H9 (cell line): ENCODE measurements around the gene CDK14. TPM values are rescaled to one million over a fixed set of nuclear protein-coding genes. Genes with fewer than 3 reads are reported as not detected.

Experiments used
- DNase-seq: peaks from one replicate; pipeline ENCODE4 v3.0.0-alpha.2; 2017
- H2AFZ ChIP-seq: one replicate; pipeline ENCODE4 v1.6.1; 2013; ENCODE audit warnings: mild to moderate bottlenecking, low read length, control low read depth, moderate library complexity
- H2AK5ac ChIP-seq: 2 replicates; pipeline ENCODE4 v1.6.1; 2013; ENCODE audit warnings: low read length, control low read depth, mixed read lengths; ENCODE audit not compliant: insufficient read length
- H2BK120ac ChIP-seq: one replicate; pipeline ENCODE4 v1.6.1; 2013; ENCODE audit warnings: low read depth, mild to moderate bottlenecking, low read length, control low read depth, inconsistent platforms; ENCODE audit not compliant: poor library complexity, severe bottlenecking
- H2BK12ac ChIP-seq: 2 replicates; pipeline ENCODE4 v1.6.1; 2013; ENCODE audit warnings: low read length, control low read depth, mixed read lengths, low read depth; ENCODE audit not compliant: insufficient read length
- H2BK15ac ChIP-seq: 2 replicates; pipeline ENCODE4 v1.6.1; 2013; ENCODE audit warnings: low read depth, low read length, control low read depth
- H2BK20ac ChIP-seq: one replicate; pipeline ENCODE4 v1.6.1; 2013; ENCODE audit warnings: low read depth, mild to moderate bottlenecking, low read length, control low read depth, inconsistent platforms; ENCODE audit not compliant: poor library complexity, severe bottlenecking
- H2BK5ac ChIP-seq: 2 replicates; pipeline ENCODE4 v1.6.1; 2013; ENCODE audit warnings: low read length, control low read depth, mixed read lengths; ENCODE audit not compliant: insufficient read length
- H3K14ac ChIP-seq: 2 replicates; pipeline ENCODE4 v1.6.1; 2013; ENCODE audit warnings: low read length, control low read depth; ENCODE audit not compliant: insufficient read depth
- H3K18ac ChIP-seq: 2 replicates; pipeline ENCODE4 v1.6.1; 2013; ENCODE audit warnings: low read depth, mild to moderate bottlenecking, mixed read lengths, low read length, control low read depth; ENCODE audit not compliant: insufficient read length
- H3K23ac ChIP-seq: 2 replicates; pipeline ENCODE4 v1.6.1; 2013; ENCODE audit warnings: low read length, control low read depth, mixed read lengths, low read depth; ENCODE audit not compliant: insufficient read length
- H3K23me2 ChIP-seq: 2 replicates; pipeline ENCODE4 v1.6.1; 2013; ENCODE audit warnings: low read depth, mild to moderate bottlenecking, mixed read lengths, low read length, control low read depth; ENCODE audit not compliant: insufficient read length, poor library complexity, severe bottlenecking
- H3K27ac ChIP-seq: 2 replicates; pipeline ENCODE4 v1.5.1; 2013; ENCODE audit warnings: low read length, control low read depth, mixed read lengths, low read depth; ENCODE audit not compliant: insufficient read length
- H3K27me3 ChIP-seq: 2 replicates; pipeline ENCODE4 v1.6.1; 2013; ENCODE audit warnings: low read length, control low read depth, inconsistent platforms; ENCODE audit not compliant: insufficient read depth
- H3K4ac ChIP-seq: 2 replicates; pipeline ENCODE4 v1.6.1; 2013; ENCODE audit warnings: low read depth, mild to moderate bottlenecking, control low read depth, inconsistent platforms, low read length, moderate library complexity
- H3K4me1 ChIP-seq: 2 replicates; pipeline ENCODE4 v1.6.1; 2013; ENCODE audit warnings: low read length, control low read depth, inconsistent platforms; ENCODE audit not compliant: insufficient read depth
- H3K4me2 ChIP-seq: 2 replicates; pipeline ENCODE4 v1.6.1; 2013; ENCODE audit warnings: low read length, control low read depth, mixed read lengths; ENCODE audit not compliant: insufficient read length, insufficient read depth
- H3K56ac ChIP-seq: 2 replicates; pipeline ENCODE4 v1.6.1; 2013; ENCODE audit warnings: low read depth, mild to moderate bottlenecking, mixed read lengths, low read length, control low read depth; ENCODE audit not compliant: insufficient read length
- H3K79me1 ChIP-seq: 2 replicates; pipeline ENCODE4 v1.6.1; 2013; ENCODE audit warnings: low read depth, mild to moderate bottlenecking, moderate library complexity, low read length, control low read depth, inconsistent platforms; ENCODE audit not compliant: insufficient read depth, poor library complexity, severe bottlenecking
- H3K79me2 ChIP-seq: 2 replicates; pipeline ENCODE4 v1.6.1; 2013; ENCODE audit warnings: low read length, control low read depth, inconsistent platforms; ENCODE audit not compliant: insufficient read depth
- H3K9ac ChIP-seq: 2 replicates; pipeline ENCODE4 v1.6.1; 2013; ENCODE audit warnings: low read length, control low read depth, mixed read lengths; ENCODE audit not compliant: insufficient read length; ENCODE audit errors: extremely low read depth
- H3K9me3 ChIP-seq: one replicate; pipeline ENCODE4 v1.6.1; 2013; ENCODE audit warnings: low read depth, low read length, inconsistent platforms; ENCODE audit not compliant: control insufficient read depth
- H3T11ph ChIP-seq: one replicate; pipeline ENCODE4 v1.6.1; 2013; ENCODE audit warnings: mild to moderate bottlenecking, low read length, control low read depth, inconsistent platforms
- H4K20me1 ChIP-seq: one replicate; pipeline ENCODE4 v1.6.1; 2013; ENCODE audit not compliant: control insufficient read depth, insufficient read length, insufficient read depth
- H4K5ac ChIP-seq: 2 replicates; pipeline ENCODE4 v1.6.1; 2013; ENCODE audit warnings: low read depth, mild to moderate bottlenecking, mixed read lengths, low read length, control low read depth; ENCODE audit not compliant: insufficient read length
- H4K8ac ChIP-seq: replicated peaks from 2 replicates; pipeline ENCODE4 v1.6.1; 2013; ENCODE audit warnings: low read length, control low read depth, mixed read lengths, low read depth; ENCODE audit not compliant: insufficient read length
- H4K91ac ChIP-seq: 2 replicates; pipeline ENCODE4 v1.6.1; 2013; ENCODE audit warnings: low read depth, mild to moderate bottlenecking, moderate library complexity, mixed read lengths, low read length, control low read depth; ENCODE audit not compliant: insufficient read length
- H3K27ac Mint-ChIP-seq, 3 experiments: 2 replicates in 2 of 3; 3 replicates in 1 of 3; pipeline ENCODE4 v1.8.0; 2020 to 2021; ENCODE audit warnings: mixed read lengths in 3 of 3, mild to moderate bottlenecking in 1 of 3, moderate library complexity in 1 of 3
- H3K27me3 Mint-ChIP-seq: 2 replicates; pipeline ENCODE4 v1.8.0; 2021; ENCODE audit warnings: low read depth, mild to moderate bottlenecking, moderate library complexity, mixed read lengths
- H3K36me3 Mint-ChIP-seq, 3 experiments: 2 replicates in 2 of 3; 3 replicates in 1 of 3; pipeline ENCODE4 v1.8.0; 2020 to 2021; ENCODE audit warnings: low read depth in 3 of 3, mixed read lengths in 3 of 3; ENCODE audit not compliant: insufficient read depth in 1 of 3
- H3K4me1 Mint-ChIP-seq, 2 experiments: 2 replicates each; pipeline ENCODE4 v1.8.0; 2020; ENCODE audit warnings: mixed read lengths in 2 of 2
- H3K4me3 Mint-ChIP-seq, 2 experiments: 2 replicates in 1 of 2; 3 replicates in 1 of 2; pipeline ENCODE4 v1.8.0; 2020 to 2021; ENCODE audit warnings: mild to moderate bottlenecking in 2 of 2, mixed read lengths in 2 of 2, moderate library complexity in 1 of 2
- H3K9me3 Mint-ChIP-seq, 2 experiments: 2 replicates in 1 of 2; 3 replicates in 1 of 2; pipeline ENCODE4 v1.8.0; 2020; ENCODE audit warnings: mild to moderate bottlenecking in 2 of 2, mixed read lengths in 2 of 2, moderate library complexity in 1 of 2
- CTCF ChIP-seq: fragments of 200-600 bp; sonication (generic); conservative IDR thresholded peaks from 3 replicates; pipeline ENCODE4 v1.8.0; 2021; ENCODE audit warnings: antibody characterized with exemption, mild to moderate bottlenecking
- WGBS: extraction: QIAGEN DNeasy Blood & Tissue Kit; methylation state at CpG from one replicate; pipeline ENCODE4 v1.1.7; 2013; ENCODE audit warnings: missing lambda C conversion rate, low lambda C conversion rate, mixed read lengths; ENCODE audit not compliant: insufficient read length; ENCODE audit errors: extremely low coverage; 5-methylcytosine and 5-hydroxymethylcytosine counted together
- total RNA-seq: library from RNA; stranded (reverse); gene quantifications from 2 replicates; pipeline ENCODE4 v1.2.1, GENCODE V29; 2021

Gene CDK14
- total RNA-seq, 1 experiment from 2014 or later = 23.9 TPM

DNA sequence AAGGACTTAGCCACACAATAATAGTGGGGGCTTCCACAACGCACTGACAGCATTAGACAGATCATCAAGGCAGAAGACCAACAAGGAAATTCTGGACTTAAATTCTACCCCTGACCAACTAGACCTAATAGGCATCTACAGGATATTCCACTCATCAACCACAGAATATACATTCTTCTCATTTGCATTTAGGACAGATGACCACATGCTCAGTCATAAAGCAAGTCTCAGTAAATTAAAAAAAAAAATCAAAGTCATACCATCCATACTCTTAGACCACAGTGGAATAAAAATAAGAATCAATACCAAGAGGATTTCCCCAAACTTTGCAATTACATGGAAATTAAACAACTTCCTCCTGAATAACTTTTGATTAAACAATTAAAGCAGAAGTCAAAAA lies 155.9 kb downstream of the CDK14 start:
- Histone ChIP-seq H2BK15ac (no peak overlapping the region), H3K79me1 (no peaks in the 10 kb centered on the region), H4K5ac (no peak overlapping the region), H3K4me1 (no peaks in the 10 kb centered on the region), H3T11ph (no peak overlapping the region), H3K4ac (no peak overlapping the region), H2BK5ac (no peak overlapping the region), H2BK120ac (no peak overlapping the region), H3K27me3 (no peaks in the 10 kb centered on the region), H3K27ac (no peak overlapping the region), H4K20me1 (no peaks in the 10 kb centered on the region), H2BK20ac (no peak overlapping the region), H2AFZ (no peak overlapping the region), H3K18ac (no peak overlapping the region), H3K23me2 (no peaks in the 10 kb centered on the region), H4K91ac (no peak overlapping the region), H2BK12ac (no peak overlapping the region), H4K8ac (no peak overlapping the region), H3K9me3 (no peaks in the 10 kb centered on the region), H3K4me2 (no peak overlapping the region), H3K79me2 (no peaks in the 10 kb centered on the region), H3K56ac (no peak overlapping the region), H3K14ac (no peak overlapping the region), H2AK5ac (no peak overlapping the region), H3K9ac (no peak overlapping the region), H3K23ac (no peak overlapping the region)
- TF ChIP-seq CTCF = no peak
- no peak for DNase-seq
- no peaks in the 10 kb centered on the region for H3K9me3 Mint-ChIP-seq
- H3K4me1 Mint-ChIP-seq = peaks cover 6% of the 10 kb centered on the region in 2 experiments
- no peak overlapping the region for H3K27ac Mint-ChIP-seq
- no peaks in the 10 kb centered on the region for H3K27me3 Mint-ChIP-seq
- no peak overlapping the region for H3K4me3 Mint-ChIP-seq
- H3K36me3 Mint-ChIP-seq = peaks cover 0 to 8% (median 6%) of the 10 kb centered on the region in 3 experiments; a peak in 3 of 7 replicates
- no CpG with 5 or more reads among the region's 1 CpG for WGBS
